B cell (primary cell): Measurements from ENCODE around the gene MS4A12.

Source experiments
- CTCF ChIP-seq: fragments of 200-600 bp; IDR thresholded peaks from one replicate; pipeline ENCODE4 v1.8.0; 2022; ENCODE audit warnings: antibody characterized with exemption, mild to moderate bottlenecking
- EZH2 ChIP-seq: IDR thresholded peaks from 2 replicates; pipeline ENCODE4 v1.6.1; 2012; ENCODE audit warnings: borderline replicate concordance, low read depth, mild to moderate bottlenecking, moderate library complexity, low read length; ENCODE audit not compliant: insufficient read depth, poor library complexity, severe bottlenecking

GRCh38 chr11:60454212-60454611, 38.4 kb upstream of the MS4A12 start:
- TF ChIP-seq CTCF (no peak), EZH2 (no peak)
